Liver (tissue), 9 donors: ENCODE results near the gene TMEM151B. TPM values are rescaled to one million over a fixed set of nuclear protein-coding genes. Genes with fewer than 3 reads are reported as not detected.
A peak's percentile ranks its signal among the peaks of the same experiment; 100 is the strongest.

Experiments
- DNase-seq: peaks from one replicate; pipeline ENCODE4 v3.0.0-alpha.2; 2017; ENCODE audit warnings: low spot score
- H3K27ac ChIP-seq, 2 donors: one replicate each; pipeline ENCODE4 v1.7.0; 2013; ENCODE audit warnings: inconsistent platforms in 2 of 2, low read length in 2 of 2, control low read depth in 1 of 2, low read depth in 1 of 2, mild to moderate bottlenecking in 1 of 2
- H3K27me3 ChIP-seq, 4 donors: one replicate each; pipeline versions ENCODE4 v1.6.1 to v1.7.0; 2013; ENCODE audit warnings: low read length in 3 of 4, inconsistent platforms in 1 of 4, mild to moderate bottlenecking in 1 of 4, moderate library complexity in 1 of 4; ENCODE audit not compliant: control insufficient read depth in 4 of 4, insufficient read depth in 4 of 4
- H3K36me3 ChIP-seq, 4 donors: one replicate each; pipeline versions ENCODE4 v1.6.1 to v1.7.0; 2013; ENCODE audit warnings: low read length in 3 of 4, mild to moderate bottlenecking in 3 of 4, low read depth in 1 of 4, moderate library complexity in 1 of 4; ENCODE audit not compliant: control insufficient read depth in 4 of 4, insufficient read depth in 3 of 4
- H3K4me1 ChIP-seq, 4 donors: one replicate each; pipeline versions ENCODE4 v1.6.1 to v1.7.0; 2013; ENCODE audit warnings: low read length in 3 of 4, mild to moderate bottlenecking in 3 of 4, moderate library complexity in 1 of 4; ENCODE audit not compliant: control insufficient read depth in 4 of 4, insufficient read depth in 4 of 4
- H3K4me3 ChIP-seq, 3 donors: one replicate each; pipeline versions ENCODE4 v1.6.1 to v1.7.0; 2013; ENCODE audit warnings: low read length in 3 of 3, control low read depth in 1 of 3, low read depth in 1 of 3, mild to moderate bottlenecking in 1 of 3
- H3K9ac ChIP-seq, 2 donors: one replicate each; pipeline ENCODE4 v1.7.0; 2013; ENCODE audit warnings: low read length in 2 of 2, mild to moderate bottlenecking in 2 of 2, moderate library complexity in 2 of 2, control low read depth in 1 of 2, low read depth in 1 of 2
- H3K9me3 ChIP-seq, 4 donors: one replicate each; pipeline versions ENCODE4 v1.6.1 to v1.7.0; 2013; ENCODE audit warnings: low read length in 3 of 4; ENCODE audit not compliant: control insufficient read depth in 4 of 4
- CTCF ChIP-seq: fragments of 150-350 bp; IDR thresholded peaks from 2 replicates; pipeline ENCODE4 v1.5.1; 2017; ENCODE audit warnings: improper control_type of control experiment, low read depth, low read length; ENCODE audit not compliant: missing input control
- EGR1 ChIP-seq, 2 donors: IDR thresholded peaks; 2 replicates each; pipeline ENCODE4 v1.6.1; 2016 to 2018; ENCODE audit warnings: antibody characterized with exemption in 2 of 2, low read depth in 2 of 2
- FOXA1 ChIP-seq: IDR thresholded peaks from 2 replicates; pipeline ENCODE4 v1.6.1; 2016; ENCODE audit warnings: antibody characterized with exemption
- FOXA2 ChIP-seq: IDR thresholded peaks from 2 replicates; pipeline ENCODE4 v1.6.1; 2016; ENCODE audit warnings: antibody characterized with exemption
- GABPA ChIP-seq, 2 donors: IDR thresholded peaks in 1 of 2; conservative IDR thresholded peaks in 1 of 2; 2 replicates each; pipeline ENCODE4 v1.6.1; 2016; ENCODE audit warnings: antibody characterized with exemption in 2 of 2, mild to moderate bottlenecking in 1 of 2, moderate library complexity in 1 of 2
- HNF4A ChIP-seq, 2 donors: conservative IDR thresholded peaks; 2 replicates each; pipeline ENCODE4 v1.6.1; 2016; ENCODE audit warnings: antibody characterized with exemption in 2 of 2, mild to moderate bottlenecking in 2 of 2
- HNF4G ChIP-seq: IDR thresholded peaks from 2 replicates; pipeline ENCODE4 v1.6.1; 2016; ENCODE audit warnings: antibody characterized with exemption
- JUND ChIP-seq, 2 donors: IDR thresholded peaks; 2 replicates each; pipeline ENCODE4 v1.6.1; 2016; ENCODE audit warnings: antibody characterized with exemption in 2 of 2
- MAX ChIP-seq: IDR thresholded peaks from 2 replicates; pipeline ENCODE4 v1.6.1; 2016; ENCODE audit warnings: antibody characterized with exemption
- RAD21 ChIP-seq, 2 donors: IDR thresholded peaks; 2 replicates each; pipeline ENCODE4 v1.6.1; 2016; ENCODE audit warnings: antibody characterized with exemption in 2 of 2, mild to moderate bottlenecking in 2 of 2
- REST ChIP-seq: IDR thresholded peaks from 2 replicates; pipeline ENCODE4 v1.6.1; 2016; ENCODE audit warnings: antibody characterized with exemption, mild to moderate bottlenecking
- RXRA ChIP-seq, 2 donors: IDR thresholded peaks; 2 replicates each; pipeline ENCODE4 v1.6.1; 2017 to 2018; ENCODE audit warnings: antibody characterized with exemption in 2 of 2, mild to moderate bottlenecking in 1 of 2
- SP1 ChIP-seq: IDR thresholded peaks from 2 replicates; pipeline ENCODE4 v1.6.1; 2018; ENCODE audit warnings: antibody characterized with exemption, mild to moderate bottlenecking
- TAF1 ChIP-seq: conservative IDR thresholded peaks from 2 replicates; pipeline ENCODE4 v1.6.1; 2016; ENCODE audit warnings: antibody characterized with exemption, mild to moderate bottlenecking
- YY1 ChIP-seq: IDR thresholded peaks from 2 replicates; pipeline ENCODE4 v1.6.1; 2016; ENCODE audit warnings: antibody characterized with exemption, mild to moderate bottlenecking
- ZBTB33 ChIP-seq: IDR thresholded peaks from 2 replicates; pipeline ENCODE4 v1.6.1; 2016; ENCODE audit warnings: antibody characterized with exemption
- WGBS: extraction: QIAGEN DNeasy Blood & Tissue Kit; methylation state at CpG from one replicate; pipeline ENCODE4 v1.1.7; 2013; 5-methylcytosine and 5-hydroxymethylcytosine counted together
- polyA plus RNA-seq, 2 donors: library from polyadenylated mRNA; stranded (reverse) in 1 of 2; unstranded in 1 of 2; fragments of 200-250 nt in 1 of 2; fragments of >200 nt in 1 of 2; fragmentation: Nextera tagmentation in 1 of 2; extraction: Ambion mirVana in 1 of 2; gene quantifications; one replicate each; pipeline versions ENCODE4 v1.2.1 to v1.2.3, GENCODE V29; 2013 to 2015
- total RNA-seq, 2 donors: library from RNA; depleted of rRNA; stranded (reverse); fragments of >200 nt; gene quantifications; one replicate each; pipeline ENCODE4 v1.2.3, GENCODE V29; 2014
- donor health status: healthy.
- donor health status: healthy.
- donor health status: healthy.
- donor health status: healthy.
- donor health status: healthy.

TMEM151B gene
- total and polyA plus RNA-seq, 4 donors, result not detected

GRCh38 chr6:44225579-44226325 lies 44.5 kb upstream of the TMEM151B start:
- peak overlapping the region in 1 of 2 donors; percentile 48 for H3K9ac ChIP-seq
- WGBS, result 42% methylated on average over 8 of the region's 8 CpGs
- H3K4me3 ChIP-seq, result no peak overlapping the region
- TF ChIP-seq ZBTB33 (no peak), MAX (no peak), RXRA (IDR thresholded peaks at IDR 0.05) (peak; percentile 48 to 58), SP1 (peak; percentile 22), HNF4A (conservative IDR thresholded peaks at IDR 0.05) (peak in 1 of 2 donors; percentile 40)
- peak; percentile 78 for DNase-seq
- peaks cover 55 to 91% (median 82%) of the 10 kb centered on the region in 4 donors for H3K4me1 ChIP-seq
- peak overlapping the region; percentile 69 to 75 for H3K27ac ChIP-seq
- no peaks in the 10 kb centered on the region for H3K27me3 ChIP-seq
- H3K36me3 ChIP-seq, result no peaks in the 10 kb centered on the region
- no peaks in the 10 kb centered on the region for H3K9me3 ChIP-seq

- DNase-seq, result no peak
- H3K4me1 ChIP-seq, result peaks cover 47 to 86% (median 79%) of the 10 kb centered on the region in 4 donors
These were observed 43.7 kb upstream of the TMEM151B start for GRCh38 chr6:44226368-44227147.

More at GRCh38 chr6:44226368-44227147, 43.7 kb upstream of the TMEM151B start:
- H3K27me3 ChIP-seq, result no peaks in the 10 kb centered on the region
- 38% methylated on average over 15 of the region's 15 CpGs for WGBS
- peak overlapping the region; percentile 69 to 75 for H3K27ac ChIP-seq
- peaks cover 0 to 2% (median 0%) of the 10 kb centered on the region in 4 donors for H3K36me3 ChIP-seq
- TF ChIP-seq HNF4A (conservative IDR thresholded peaks at IDR 0.05) (no peak), CTCF (no peak), RXRA (IDR thresholded peaks at IDR 0.05) (no peak), EGR1 (IDR thresholded peaks at IDR 0.05; ENCODE audit: low read depth in 2 of 2) (no peak), YY1 (no peak), TAF1 (no peak), GABPA (IDR thresholded peaks at IDR 0.05 in 1 of 2, conservative IDR thresholded peaks at IDR 0.05 in 1 of 2) (no peak), FOXA1 (no peak), HNF4G (no peak), JUND (IDR thresholded peaks at IDR 0.05) (no peak), REST (no peak), FOXA2 (no peak), RAD21 (IDR thresholded peaks at IDR 0.05) (no peak), ZBTB33 (no peak)
- H3K9ac ChIP-seq, result peak overlapping the region in 1 of 2 donors; percentile 48
- H3K9me3 ChIP-seq, result no peaks in the 10 kb centered on the region
- H3K4me3 ChIP-seq, result no peak overlapping the region
